H9 (cell line): ENCODE results near the gene AXIN1. TPM values are rescaled to one million over a fixed set of nuclear protein-coding genes. Genes with fewer than 3 reads are reported as not detected.

Source experiments
- DNase-seq: peaks from one replicate; pipeline ENCODE4 v3.0.0-alpha.2; 2017
- H2AFZ ChIP-seq: one replicate; pipeline ENCODE4 v1.6.1; 2013; ENCODE audit warnings: mild to moderate bottlenecking, low read length, control low read depth, moderate library complexity
- H2AK5ac ChIP-seq: 2 replicates; pipeline ENCODE4 v1.6.1; 2013; ENCODE audit warnings: low read length, control low read depth, mixed read lengths; ENCODE audit not compliant: insufficient read length
- H2BK120ac ChIP-seq: one replicate; pipeline ENCODE4 v1.6.1; 2013; ENCODE audit warnings: low read depth, mild to moderate bottlenecking, low read length, control low read depth, inconsistent platforms; ENCODE audit not compliant: poor library complexity, severe bottlenecking
- H2BK12ac ChIP-seq: 2 replicates; pipeline ENCODE4 v1.6.1; 2013; ENCODE audit warnings: low read length, control low read depth, mixed read lengths, low read depth; ENCODE audit not compliant: insufficient read length
- H2BK15ac ChIP-seq: 2 replicates; pipeline ENCODE4 v1.6.1; 2013; ENCODE audit warnings: low read depth, low read length, control low read depth
- H2BK20ac ChIP-seq: one replicate; pipeline ENCODE4 v1.6.1; 2013; ENCODE audit warnings: low read depth, mild to moderate bottlenecking, low read length, control low read depth, inconsistent platforms; ENCODE audit not compliant: poor library complexity, severe bottlenecking
- H2BK5ac ChIP-seq: 2 replicates; pipeline ENCODE4 v1.6.1; 2013; ENCODE audit warnings: low read length, control low read depth, mixed read lengths; ENCODE audit not compliant: insufficient read length
- H3K14ac ChIP-seq: 2 replicates; pipeline ENCODE4 v1.6.1; 2013; ENCODE audit warnings: low read length, control low read depth; ENCODE audit not compliant: insufficient read depth
- H3K18ac ChIP-seq: 2 replicates; pipeline ENCODE4 v1.6.1; 2013; ENCODE audit warnings: low read depth, mild to moderate bottlenecking, mixed read lengths, low read length, control low read depth; ENCODE audit not compliant: insufficient read length
- H3K23ac ChIP-seq: 2 replicates; pipeline ENCODE4 v1.6.1; 2013; ENCODE audit warnings: low read length, control low read depth, mixed read lengths, low read depth; ENCODE audit not compliant: insufficient read length
- H3K23me2 ChIP-seq: 2 replicates; pipeline ENCODE4 v1.6.1; 2013; ENCODE audit warnings: low read depth, mild to moderate bottlenecking, mixed read lengths, low read length, control low read depth; ENCODE audit not compliant: insufficient read length, poor library complexity, severe bottlenecking
- H3K27ac ChIP-seq: 2 replicates; pipeline ENCODE4 v1.5.1; 2013; ENCODE audit warnings: low read length, control low read depth, mixed read lengths, low read depth; ENCODE audit not compliant: insufficient read length
- H3K27me3 ChIP-seq: 2 replicates; pipeline ENCODE4 v1.6.1; 2013; ENCODE audit warnings: low read length, control low read depth, inconsistent platforms; ENCODE audit not compliant: insufficient read depth
- H3K4ac ChIP-seq: 2 replicates; pipeline ENCODE4 v1.6.1; 2013; ENCODE audit warnings: low read depth, mild to moderate bottlenecking, control low read depth, inconsistent platforms, low read length, moderate library complexity
- H3K4me1 ChIP-seq: 2 replicates; pipeline ENCODE4 v1.6.1; 2013; ENCODE audit warnings: low read length, control low read depth, inconsistent platforms; ENCODE audit not compliant: insufficient read depth
- H3K4me2 ChIP-seq: 2 replicates; pipeline ENCODE4 v1.6.1; 2013; ENCODE audit warnings: low read length, control low read depth, mixed read lengths; ENCODE audit not compliant: insufficient read length, insufficient read depth
- H3K56ac ChIP-seq: 2 replicates; pipeline ENCODE4 v1.6.1; 2013; ENCODE audit warnings: low read depth, mild to moderate bottlenecking, mixed read lengths, low read length, control low read depth; ENCODE audit not compliant: insufficient read length
- H3K79me1 ChIP-seq: 2 replicates; pipeline ENCODE4 v1.6.1; 2013; ENCODE audit warnings: low read depth, mild to moderate bottlenecking, moderate library complexity, low read length, control low read depth, inconsistent platforms; ENCODE audit not compliant: insufficient read depth, poor library complexity, severe bottlenecking
- H3K79me2 ChIP-seq: 2 replicates; pipeline ENCODE4 v1.6.1; 2013; ENCODE audit warnings: low read length, control low read depth, inconsistent platforms; ENCODE audit not compliant: insufficient read depth
- H3K9ac ChIP-seq: 2 replicates; pipeline ENCODE4 v1.6.1; 2013; ENCODE audit warnings: low read length, control low read depth, mixed read lengths; ENCODE audit not compliant: insufficient read length; ENCODE audit errors: extremely low read depth
- H3K9me3 ChIP-seq: one replicate; pipeline ENCODE4 v1.6.1; 2013; ENCODE audit warnings: low read depth, low read length, inconsistent platforms; ENCODE audit not compliant: control insufficient read depth
- H3T11ph ChIP-seq: one replicate; pipeline ENCODE4 v1.6.1; 2013; ENCODE audit warnings: mild to moderate bottlenecking, low read length, control low read depth, inconsistent platforms
- H4K20me1 ChIP-seq: one replicate; pipeline ENCODE4 v1.6.1; 2013; ENCODE audit not compliant: control insufficient read depth, insufficient read length, insufficient read depth
- H4K5ac ChIP-seq: 2 replicates; pipeline ENCODE4 v1.6.1; 2013; ENCODE audit warnings: low read depth, mild to moderate bottlenecking, mixed read lengths, low read length, control low read depth; ENCODE audit not compliant: insufficient read length
- H4K8ac ChIP-seq: replicated peaks from 2 replicates; pipeline ENCODE4 v1.6.1; 2013; ENCODE audit warnings: low read length, control low read depth, mixed read lengths, low read depth; ENCODE audit not compliant: insufficient read length
- H4K91ac ChIP-seq: 2 replicates; pipeline ENCODE4 v1.6.1; 2013; ENCODE audit warnings: low read depth, mild to moderate bottlenecking, moderate library complexity, mixed read lengths, low read length, control low read depth; ENCODE audit not compliant: insufficient read length
- H3K27ac Mint-ChIP-seq, 3 experiments: 2 replicates in 2 of 3; 3 replicates in 1 of 3; pipeline ENCODE4 v1.8.0; 2020 to 2021; ENCODE audit warnings: mixed read lengths in 3 of 3, mild to moderate bottlenecking in 1 of 3, moderate library complexity in 1 of 3
- H3K27me3 Mint-ChIP-seq: 2 replicates; pipeline ENCODE4 v1.8.0; 2021; ENCODE audit warnings: low read depth, mild to moderate bottlenecking, moderate library complexity, mixed read lengths
- H3K36me3 Mint-ChIP-seq, 3 experiments: 2 replicates in 2 of 3; 3 replicates in 1 of 3; pipeline ENCODE4 v1.8.0; 2020 to 2021; ENCODE audit warnings: low read depth in 3 of 3, mixed read lengths in 3 of 3; ENCODE audit not compliant: insufficient read depth in 1 of 3
- H3K4me1 Mint-ChIP-seq, 2 experiments: 2 replicates each; pipeline ENCODE4 v1.8.0; 2020; ENCODE audit warnings: mixed read lengths in 2 of 2
- H3K4me3 Mint-ChIP-seq, 2 experiments: 2 replicates in 1 of 2; 3 replicates in 1 of 2; pipeline ENCODE4 v1.8.0; 2020 to 2021; ENCODE audit warnings: mild to moderate bottlenecking in 2 of 2, mixed read lengths in 2 of 2, moderate library complexity in 1 of 2
- H3K9me3 Mint-ChIP-seq, 2 experiments: 2 replicates in 1 of 2; 3 replicates in 1 of 2; pipeline ENCODE4 v1.8.0; 2020; ENCODE audit warnings: mild to moderate bottlenecking in 2 of 2, mixed read lengths in 2 of 2, moderate library complexity in 1 of 2
- WGBS: extraction: QIAGEN DNeasy Blood & Tissue Kit; methylation state at CpG from one replicate; pipeline ENCODE4 v1.1.7; 2013; ENCODE audit warnings: missing lambda C conversion rate, low lambda C conversion rate, mixed read lengths; ENCODE audit not compliant: insufficient read length; ENCODE audit errors: extremely low coverage; 5-methylcytosine and 5-hydroxymethylcytosine counted together
- total RNA-seq: library from RNA; stranded (reverse); gene quantifications from 2 replicates; pipeline ENCODE4 v1.2.1, GENCODE V29; 2021
- TF ChIP-seq, protein P1 (sequence below): fragments of 200-600 bp; sonication (generic); conservative IDR thresholded peaks from 3 replicates; pipeline ENCODE4 v1.8.0; 2021; ENCODE audit warnings: antibody characterized with exemption, mild to moderate bottlenecking

Gene AXIN1
- total RNA-seq, 1 experiment from 2014 or later, result 50.9 TPM

DNA sequence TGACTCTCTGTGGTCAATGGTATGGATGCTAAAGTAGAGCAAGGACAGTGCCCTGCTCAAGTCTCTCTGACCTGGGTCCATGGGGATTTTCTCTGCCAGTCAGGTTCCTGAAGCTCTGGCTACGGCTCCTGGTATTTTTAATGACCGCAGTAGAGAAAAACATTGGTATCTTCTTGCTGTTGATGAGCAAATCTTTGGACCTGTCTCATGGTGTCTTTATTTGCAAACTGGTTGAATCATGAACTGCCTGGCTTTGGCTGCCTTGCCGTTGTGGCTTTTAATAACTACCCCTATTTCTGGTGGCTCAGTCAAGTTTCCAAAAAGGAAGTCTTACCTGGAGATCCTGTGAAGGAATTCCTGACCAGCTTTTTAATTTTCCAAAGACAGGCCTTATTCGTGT lies 109.2 kb downstream of the AXIN1 start:
- no peak for DNase-seq
- Histone ChIP-seq H3T11ph (no peak overlapping the region), H3K23ac (no peak overlapping the region), H2AFZ (no peak overlapping the region), H3K79me2 (no peaks in the 10 kb centered on the region; the same call in 1 of the 2 replicates), H3K4ac (no peak overlapping the region), H2BK15ac (no peak overlapping the region), H3K56ac (no peak overlapping the region), H3K4me1 (no peaks in the 10 kb centered on the region), H2BK5ac (no peak overlapping the region), H2BK12ac (no peak overlapping the region), H3K27me3 (no peaks in the 10 kb centered on the region), H2AK5ac (no peak overlapping the region), H3K23me2 (no peaks in the 10 kb centered on the region), H2BK20ac (no peak overlapping the region), H3K9me3 (no peaks in the 10 kb centered on the region), H4K20me1 (no peaks in the 10 kb centered on the region), H3K14ac (no peak overlapping the region), H3K27ac (no peak overlapping the region), H4K8ac (no peak overlapping the region), H3K4me2 (no peak overlapping the region), H3K9ac (no peak overlapping the region), H3K18ac (no peak overlapping the region), H2BK120ac (no peak overlapping the region), H4K5ac (no peak overlapping the region), H3K79me1 (peaks cover 12% of the 10 kb centered on the region), H4K91ac (no peak overlapping the region)
- H3K9me3 Mint-ChIP-seq, result no peaks in the 10 kb centered on the region
- TF ChIP-seq, protein P1, sequence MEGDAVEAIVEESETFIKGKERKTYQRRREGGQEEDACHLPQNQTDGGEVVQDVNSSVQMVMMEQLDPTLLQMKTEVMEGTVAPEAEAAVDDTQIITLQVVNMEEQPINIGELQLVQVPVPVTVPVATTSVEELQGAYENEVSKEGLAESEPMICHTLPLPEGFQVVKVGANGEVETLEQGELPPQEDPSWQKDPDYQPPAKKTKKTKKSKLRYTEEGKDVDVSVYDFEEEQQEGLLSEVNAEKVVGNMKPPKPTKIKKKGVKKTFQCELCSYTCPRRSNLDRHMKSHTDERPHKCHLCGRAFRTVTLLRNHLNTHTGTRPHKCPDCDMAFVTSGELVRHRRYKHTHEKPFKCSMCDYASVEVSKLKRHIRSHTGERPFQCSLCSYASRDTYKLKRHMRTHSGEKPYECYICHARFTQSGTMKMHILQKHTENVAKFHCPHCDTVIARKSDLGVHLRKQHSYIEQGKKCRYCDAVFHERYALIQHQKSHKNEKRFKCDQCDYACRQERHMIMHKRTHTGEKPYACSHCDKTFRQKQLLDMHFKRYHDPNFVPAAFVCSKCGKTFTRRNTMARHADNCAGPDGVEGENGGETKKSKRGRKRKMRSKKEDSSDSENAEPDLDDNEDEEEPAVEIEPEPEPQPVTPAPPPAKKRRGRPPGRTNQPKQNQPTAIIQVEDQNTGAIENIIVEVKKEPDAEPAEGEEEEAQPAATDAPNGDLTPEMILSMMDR, result no peak
- no peak overlapping the region for H3K4me3 Mint-ChIP-seq
- H3K27ac Mint-ChIP-seq, result peak overlapping the region in 2 of 3 experiments; percentile 37 to 61; a peak in 2 of 7 replicates
- peaks cover 2 to 3% of the 10 kb centered on the region in 2 experiments; a peak in 3 of 4 replicates for H3K4me1 Mint-ChIP-seq
- H3K27me3 Mint-ChIP-seq, result no peaks in the 10 kb centered on the region
- WGBS, result no CpG with 5 or more reads among the region's 4 CpGs
- peaks cover 0 to 5% (median 0%) of the 10 kb centered on the region in 3 experiments; a peak in 2 of 7 replicates for H3K36me3 Mint-ChIP-seq
